Heart left ventricle (tissue), 13 donors: ENCODE data around the gene SPINK14.

Experiments
- CTCF ChIP-seq, 12 donors: fragments of 200-600 bp; sonication (generic) in 4 of 12; IDR thresholded peaks; one replicate each; pipeline versions ENCODE4 v1.5.0 to v1.8.0; 2018 to 2022; ENCODE audit warnings: antibody characterized with exemption in 12 of 12, mild to moderate bottlenecking in 5 of 12
- POLR2A ChIP-seq, 2 donors: fragments of 450-650 bp; IDR thresholded peaks; one replicate each; pipeline ENCODE4 v1.6.1; 2017; ENCODE audit warnings: antibody characterized with exemption in 2 of 2, mild to moderate bottlenecking in 2 of 2, moderate library complexity in 2 of 2
- donor health status: ischemic (EF 13 %, LVEDD 7.1; RV severe dilation, severe dysfunction).
- donor health status: DM: no; HTN: yes; CAD: no.
- donor health status: DM: no; HTN: no; CAD: no.
- donor health status: ischemic (EF 25% LVEDD 6.9; RV normal size, moderate dysfunction).
- donor health status: ischemic (EF 25% LVEDD 5.7; RV mildly dilated, moderate dysfunction).
- donor health status: ischemic (EF 35%, LVEDD 5.7; RV mildly dilated, moderate dysfunction).
- donor health status: nonischemic (EF 11% LVEDD 7.7; RV severe dilation, severe dysfunction).
- donor health status: DM: yes; HTN: yes; CAD: no.
- donor health status: PGD.
- donor health status: ischemic (EF 29% LVEDD 5.4; RV normal size, mild dysfunction).
- donor health status: nonischemic (EF 23%, LVEDD 6.1; RV moderate dilation, normal function).

- TF ChIP-seq POLR2A (IDR thresholded peaks at IDR 0.05), result no peak
- TF ChIP-seq CTCF (IDR thresholded peaks at IDR 0.05), result no peak
Measured at GRCh38 chr5:148209151-148209770, 40.9 kb downstream of the SPINK14 start.
